ENCODE measurements around the gene KANSL1.
A peak's percentile ranks its signal among the peaks of the same experiment; 100 is the strongest.

Gene KANSL1

GRCh38 chr17:46167267-46167666 lies 26.0 kb downstream of the KANSL1 start:
- no peak for DNase-seq

GRCh38 chr17:46166692-46167249 lies 26.5 kb downstream of the KANSL1 start:
- DNase-seq: no peak

GRCh38 chr17:46163929-46164594 lies 29.2 kb downstream of the KANSL1 start:
- DNase-seq: no peak

- peak; percentile 64 for DNase-seq
Measured at GRCh38 chr17:46163316-46163715, 29.9 kb downstream of the KANSL1 start.

- no peak for DNase-seq
Measured at GRCh38 chr17:46162866-46163265, 30.4 kb downstream of the KANSL1 start.

GRCh38 chr17:46160169-46160568 lies 33.1 kb downstream of the KANSL1 start:
- no peak for DNase-seq

- no peak for DNase-seq
Measured at GRCh38 chr17:46159686-46160085, 33.5 kb downstream of the KANSL1 start.

DNA sequence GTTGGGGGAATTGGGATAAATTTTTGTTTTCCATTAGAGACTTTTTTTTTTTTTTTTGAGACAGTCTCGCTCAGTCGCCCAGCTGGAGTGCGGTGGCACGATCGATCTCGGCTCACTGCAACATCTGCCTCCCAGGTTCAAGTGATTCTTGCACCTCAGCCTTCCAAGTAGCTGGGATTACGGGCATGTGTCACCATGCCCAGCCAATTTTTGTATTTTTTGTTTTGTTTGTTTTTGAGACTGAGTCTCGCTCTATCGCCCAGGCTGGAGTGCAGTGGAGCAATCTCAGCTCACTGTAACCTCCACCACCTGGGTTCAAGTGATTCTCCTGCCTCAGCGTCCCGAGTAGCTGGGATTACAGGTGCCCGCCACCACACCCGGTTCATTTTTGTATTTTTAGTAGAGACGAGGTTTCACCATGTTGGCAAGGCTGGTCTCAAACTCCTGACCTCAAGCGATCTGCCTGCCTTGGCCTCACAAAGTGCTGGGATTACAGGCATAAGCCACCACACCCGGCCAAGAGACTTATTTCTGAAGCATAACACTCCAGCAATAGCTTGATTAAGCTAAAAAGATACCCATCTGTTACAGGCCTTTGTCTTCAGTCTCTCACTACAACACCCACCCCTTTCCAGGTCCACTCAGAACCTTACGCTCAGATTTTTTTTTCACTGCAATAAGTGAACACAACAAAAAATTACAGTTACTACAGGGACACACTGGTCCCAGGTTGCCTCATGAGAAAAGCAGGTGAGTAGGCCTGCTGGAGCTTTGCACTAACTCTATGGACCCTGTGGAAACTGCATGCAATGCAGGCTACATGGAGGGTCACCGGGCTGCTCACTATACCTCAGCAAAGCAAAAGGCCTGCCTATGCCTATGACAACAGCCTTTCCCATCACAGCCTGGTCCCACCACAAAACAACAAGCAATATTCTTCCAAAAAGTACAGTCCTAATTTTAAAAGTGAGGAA lies 34.6 kb downstream of the KANSL1 start:
- DNase-seq: no peak

- DNase-seq: no peak
Measured at GRCh38 chr17:46157443-46158062, 35.7 kb downstream of the KANSL1 start.

DNA sequence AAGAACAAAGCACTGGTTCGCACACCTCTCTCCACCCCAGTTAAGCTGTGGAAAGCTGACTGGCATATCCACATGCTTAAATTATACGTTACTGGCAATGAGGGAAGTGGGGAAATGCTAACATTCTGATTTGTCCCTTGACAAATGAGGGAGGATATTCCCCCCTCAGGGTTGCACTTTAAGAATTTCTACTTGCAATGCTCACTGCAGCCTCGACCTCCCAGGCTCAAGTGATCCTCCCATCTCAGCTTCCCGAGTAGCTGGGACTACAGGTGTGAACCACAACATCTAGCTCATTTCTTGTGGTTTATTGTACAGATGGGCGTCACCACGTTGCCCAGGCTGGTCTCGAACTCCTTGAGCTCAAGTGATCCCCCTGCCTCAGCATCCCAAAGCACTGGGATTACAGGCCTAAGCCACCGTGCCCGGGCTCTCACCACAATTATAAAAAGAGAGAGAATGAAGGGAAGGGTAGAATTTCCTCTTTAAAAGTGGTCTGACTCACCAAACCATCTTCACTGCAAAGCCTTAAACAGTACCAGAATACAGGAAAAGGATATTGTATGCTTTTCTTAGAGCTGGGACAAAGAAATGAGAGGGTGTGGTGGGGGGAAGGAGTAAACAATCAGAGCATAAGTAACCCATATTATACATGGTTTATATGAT lies 38.9 kb downstream of the KANSL1 start:
- peak; percentile 81 for DNase-seq

GRCh38 chr17:46152423-46152822 lies 40.8 kb downstream of the KANSL1 start:
- no peak for DNase-seq

DNA sequence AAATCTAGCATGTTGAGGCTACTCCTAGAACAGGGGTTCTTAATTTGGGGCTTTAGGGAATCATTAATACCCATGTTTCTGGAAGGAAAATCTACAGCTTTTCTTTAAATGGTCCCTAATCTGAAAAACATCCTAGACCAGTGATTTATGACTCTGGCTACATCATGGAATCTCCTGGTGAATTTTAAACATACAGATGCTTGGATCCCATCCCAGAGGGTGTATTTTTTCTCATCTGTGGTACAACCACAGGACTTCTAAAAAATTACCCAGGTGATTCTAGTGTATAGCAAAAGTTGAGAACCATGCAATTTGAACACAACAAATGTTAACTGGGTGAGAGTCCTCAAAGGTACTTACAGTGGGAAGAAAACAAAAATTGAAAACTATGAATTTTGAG lies 41.5 kb downstream of the KANSL1 start:
- no peak for DNase-seq

DNA sequence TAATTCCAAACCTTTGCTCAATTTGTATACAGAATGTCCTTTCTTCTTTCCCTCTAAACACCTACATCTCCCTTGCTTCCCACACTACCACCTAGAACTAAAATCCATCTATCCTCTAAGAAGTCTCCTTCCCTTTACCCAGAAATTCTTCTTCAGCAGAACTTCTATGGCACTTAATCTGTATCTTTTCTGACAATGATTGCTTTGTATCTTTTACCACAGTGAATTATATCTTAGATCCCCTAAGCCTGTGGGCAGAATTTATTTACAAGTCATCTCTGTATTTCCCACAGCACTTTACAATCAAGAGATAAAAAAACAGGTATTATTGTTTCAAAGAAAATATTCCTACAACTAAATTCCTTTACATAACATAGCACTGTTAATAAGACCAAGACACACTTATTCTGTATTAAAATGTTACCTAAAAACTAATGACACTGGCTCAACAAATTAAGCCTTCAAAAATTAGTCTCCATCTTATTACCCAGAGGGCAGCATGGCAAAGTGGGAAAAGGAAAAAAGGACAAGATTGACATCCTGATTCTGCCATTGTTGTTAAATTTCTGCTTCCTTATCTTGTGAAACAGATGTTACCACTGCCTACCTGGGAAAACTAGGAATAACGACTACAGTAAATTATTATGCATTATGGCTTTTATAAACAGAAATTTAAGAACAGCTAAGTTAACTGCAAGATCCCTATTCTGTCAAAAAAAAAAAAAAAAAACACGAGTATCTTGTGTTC lies 42.8 kb downstream of the KANSL1 start:
- no peak for DNase-seq

DNA sequence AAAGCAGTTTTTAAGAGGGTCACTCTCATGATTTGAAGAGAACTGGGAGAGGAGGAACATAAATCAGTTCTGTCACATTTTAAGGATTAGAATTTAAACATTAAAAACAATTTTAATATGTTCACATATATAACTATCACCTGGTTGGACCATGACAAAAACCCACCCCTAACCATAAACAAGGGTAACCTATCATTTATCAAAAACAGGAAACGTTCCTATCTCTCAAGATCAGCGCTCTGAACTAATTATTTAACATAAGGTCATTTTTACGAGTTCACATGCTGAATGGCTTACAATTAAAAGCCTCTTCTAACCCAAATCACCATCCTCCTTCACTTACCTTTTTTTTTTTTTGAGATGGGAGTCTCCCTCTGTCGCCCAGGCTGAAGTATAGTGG lies 45.0 kb downstream of the KANSL1 start:
- DNase-seq: no peak

- DNase-seq: no peak
Measured at GRCh38 chr17:46147296-46147695, 45.9 kb downstream of the KANSL1 start.

- no peak for DNase-seq
Measured at GRCh38 chr17:46144246-46144645, 49.0 kb downstream of the KANSL1 start.

DNA sequence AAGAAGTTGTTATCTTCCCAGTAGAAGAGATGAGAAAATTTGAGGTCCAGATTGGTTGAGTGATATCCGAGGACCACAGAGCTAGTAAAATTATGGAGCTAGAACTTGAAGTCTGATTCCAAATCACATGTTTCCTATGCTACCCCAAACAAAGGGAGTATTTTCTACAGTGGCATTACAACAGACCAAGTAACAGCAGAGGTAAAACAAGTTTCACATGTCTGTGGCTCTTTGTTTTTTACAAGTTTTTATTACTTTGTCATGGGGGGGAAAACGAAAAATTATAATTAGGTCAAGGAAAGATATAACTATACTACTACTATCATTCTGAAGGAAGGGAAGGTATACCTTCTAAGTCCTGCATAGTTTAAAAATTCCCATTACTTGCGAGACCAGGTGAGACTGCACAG lies 49.4 kb downstream of the KANSL1 start:
- DNase-seq: no peak

DNA sequence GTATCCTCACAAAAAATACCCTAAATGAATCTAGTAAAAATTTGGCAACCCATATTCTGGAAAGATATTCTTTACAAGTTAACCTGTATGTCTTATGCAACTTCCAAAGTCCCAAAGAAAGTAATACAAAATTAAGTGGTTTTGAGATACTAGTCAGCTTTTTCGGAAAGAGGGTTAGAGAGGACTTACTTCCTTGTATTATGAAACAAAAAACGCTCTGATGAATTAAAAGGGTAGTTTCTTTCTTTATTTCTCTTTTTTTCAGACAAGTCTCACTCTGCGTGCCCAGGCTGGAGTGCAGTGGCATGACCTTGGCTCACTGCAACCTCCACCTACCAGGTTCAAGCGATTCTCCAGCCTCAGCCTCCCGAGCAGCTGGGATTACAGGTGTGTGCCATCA lies 51.6 kb downstream of the KANSL1 start:
- peak; percentile 75 for DNase-seq

DNA sequence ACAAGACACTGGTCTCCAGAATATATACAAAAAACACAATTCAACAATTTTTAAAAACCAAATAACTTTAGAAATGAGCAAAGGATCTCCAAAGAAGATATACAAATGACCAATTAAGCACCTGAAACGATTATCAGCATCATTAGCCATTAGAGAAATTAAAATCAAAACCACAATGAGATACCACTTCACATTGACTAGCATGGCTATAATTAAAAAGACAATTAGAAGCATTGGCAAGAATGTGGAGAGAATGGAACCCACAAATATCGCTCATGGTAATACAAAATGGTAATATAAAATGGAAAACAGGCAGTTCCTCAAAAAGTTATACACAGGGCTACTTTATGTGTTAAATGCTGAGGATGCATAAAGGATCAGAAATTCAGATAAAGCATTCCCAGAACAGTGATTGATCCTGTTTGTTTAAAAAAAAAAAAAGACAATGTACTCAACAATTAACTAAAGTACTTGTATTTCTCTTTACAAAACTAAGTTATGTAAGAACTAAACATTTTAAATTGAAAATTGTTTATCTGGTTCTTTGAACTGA lies 52.5 kb downstream of the KANSL1 start:
- no peak for DNase-seq

GRCh38 chr17:46139432-46140210 lies 53.6 kb downstream of the KANSL1 start:
- peak; percentile 93 for DNase-seq

- DNase-seq: no peak
Measured at GRCh38 chr17:46138473-46138872, 54.8 kb downstream of the KANSL1 start.
